ENCODE data around the gene TUBGCP4. TPM values are rescaled to one million over a fixed set of nuclear protein-coding genes. Genes with fewer than 3 reads are reported as not detected.

TUBGCP4 gene
- total and polyA plus RNA-seq, 9 of the 15 experiments (the other 6 are each of a cell fraction or from before 2014, with no cell fraction given) = 10.7 to 50.2 (median 29.6) TPM

GRCh38 chr15:43370975-43371974 is at the start of gene TUBGCP4, which contains the start of gene ZSCAN29 (continued):
- TF ChIP-seq GTF3C2 (IDR thresholded peaks at IDR 0.05; ENCODE audit: borderline replicate concordance, extremely low read depth, insufficient read length) (no peak), POU5F1 (IDR thresholded peaks at IDR 0.05; ENCODE audit: borderline replicate concordance, low read depth, low read length, partially characterized antibody) (no peak), ARNT (IDR thresholded peaks at IDR 0.05) (no peak), DIDO1 (tag; IDR thresholded peaks at IDR 0.05; ENCODE audit: low read depth) (no peak), TCF7L2 (IDR thresholded peaks at IDR 0.05; ENCODE audit: low read depth, low read length) (no peak), ZMIZ1 (IDR thresholded peaks at IDR 0.05; ENCODE audit: low read depth in 2 of 2, low read length in 2 of 2) (no peak), KAT8 (IDR thresholded peaks at IDR 0.05; ENCODE audit: low read depth) (peak; percentile 34; the same call in 1 of the 2 replicates), ETS2 (tag; IDR thresholded peaks at IDR 0.05; ENCODE audit: borderline replicate concordance, poor library complexity, severe bottlenecking) (no peak), AFF4 (CRISPR knock-in tag; IDR thresholded peaks at IDR 0.05) (peak; percentile 85; the same call in 1 of the 2 replicates), ZNF584 (CRISPR knock-in tag; IDR thresholded peaks at IDR 0.05; ENCODE audit: low read depth) (no peak), ZNF431 (CRISPR knock-in tag; IDR thresholded peaks at IDR 0.05) (0 out of 2 replicates have a peak, but pooled peaks have one; percentile 53), RFX7 (CRISPR knock-in tag; IDR thresholded peaks at IDR 0.05) (no peak), TAF7 (tag; IDR thresholded peaks at IDR 0.05) (no peak), ZNF12 (CRISPR knock-in tag; IDR thresholded peaks at IDR 0.05) (0 out of 2 replicates have a peak, but pooled peaks have one; percentile 6), SMARCE1 (IDR thresholded peaks at IDR 0.05) (no peak)

Data from K562 (cell line).